Fibroblast of lung (primary cell): ENCODE data around the gene KCNK2. TPM values are rescaled to one million over a fixed set of nuclear protein-coding genes. Genes with fewer than 3 reads are reported as not detected.

ENCODE experiments used
- DNase-seq, 2 donors: peaks; one replicate each; pipeline versions ENCODE4 v3.0.0 to v3.0.0-alpha.2; 2010; ENCODE audit warnings: low read depth in 2 of 2
- H2AFZ ChIP-seq: 2 replicates; pipeline ENCODE4 v1.5.1; 2012; ENCODE audit warnings: low read length, control low read depth, inconsistent platforms
- H3K27ac ChIP-seq: 2 replicates; pipeline ENCODE4 v1.5.1; 2011; ENCODE audit warnings: low read length, control low read depth; ENCODE audit not compliant: insufficient read depth
- H3K27me3 ChIP-seq: 2 replicates; pipeline ENCODE4 v1.5.1; 2011; ENCODE audit warnings: mild to moderate bottlenecking, low read length; ENCODE audit not compliant: control insufficient read depth, insufficient read depth
- H3K36me3 ChIP-seq: 2 replicates; pipeline ENCODE4 v1.5.1; 2011; ENCODE audit warnings: low read length; ENCODE audit not compliant: control insufficient read depth, insufficient read depth
- H3K4me1 ChIP-seq: 2 replicates; pipeline ENCODE4 v1.5.1; 2011; ENCODE audit warnings: low read length; ENCODE audit not compliant: control insufficient read depth, insufficient read depth; ENCODE audit errors: extremely low read depth
- H3K4me2 ChIP-seq: 2 replicates; pipeline ENCODE4 v1.5.1; 2011; ENCODE audit warnings: low read length, control low read depth; ENCODE audit not compliant: insufficient read depth; ENCODE audit errors: extremely low read depth
- H3K4me3 ChIP-seq, 4 experiments: fragments of 200-600 bp in 1 of 4; sonication (generic) in 1 of 4; replicated peaks in 1 of 4; 2 replicates each; pipeline ENCODE4 v1.5.1; 2011 to 2016; ENCODE audit warnings: low read length in 4 of 4, low read depth in 3 of 4, mild to moderate bottlenecking in 3 of 4, control low read depth in 2 of 4, inconsistent platforms in 1 of 4, mixed read lengths in 1 of 4; ENCODE audit not compliant: insufficient read depth in 1 of 4; ENCODE audit errors: control extremely low read depth in 1 of 4
- H3K79me2 ChIP-seq: 2 replicates; pipeline ENCODE4 v1.5.1; 2012; ENCODE audit warnings: mild to moderate bottlenecking, low read length, inconsistent platforms; ENCODE audit not compliant: control insufficient read depth, insufficient read depth
- H3K9ac ChIP-seq: 2 replicates; pipeline ENCODE4 v1.5.1; 2011; ENCODE audit warnings: mild to moderate bottlenecking, low read length, control low read depth; ENCODE audit not compliant: insufficient read depth
- H3K9me3 ChIP-seq: 2 replicates; pipeline ENCODE4 v1.5.1; 2012; ENCODE audit warnings: low read depth, low read length; ENCODE audit not compliant: control insufficient read depth, insufficient read depth
- H4K20me1 ChIP-seq: 2 replicates; pipeline ENCODE4 v1.5.1; 2011; ENCODE audit warnings: low read length; ENCODE audit not compliant: control insufficient read depth, insufficient read depth; ENCODE audit errors: extremely low read depth
- EZH2 ChIP-seq: IDR thresholded peaks from 2 replicates; pipeline ENCODE4 v1.5.1; 2012; ENCODE audit warnings: low read length, control low read depth, mild to moderate bottlenecking; ENCODE audit errors: missing control alignments
- polyA plus RNA-seq, 2 donors: library from polyadenylated mRNA; depleted of rRNA in 1 of 2; stranded (reverse) in 1 of 2; unstranded in 1 of 2; fragments of >200 nt; gene quantifications; 2 replicates each; pipeline ENCODE4 v1.2.1, GENCODE V29; 2011 to 2012; ENCODE audit warnings: missing spikeins in 1 of 2
- total RNA-seq: library from RNA; depleted of rRNA; stranded (reverse); fragments of >200 nt; gene quantifications from 2 replicates; pipeline ENCODE4 v1.2.1, GENCODE V29; 2014
- TF ChIP-seq, protein P1 (sequence below), 2 donors: IDR thresholded peaks in 1 of 2; conservative IDR thresholded peaks in 1 of 2; 1 replicate in 1 of 2; 2 replicates in 1 of 2; pipeline ENCODE4 v1.5.1; 2011 to 2012; ENCODE audit warnings: low read length in 2 of 2, control low read depth in 1 of 2, inconsistent platforms in 1 of 2, low read depth in 1 of 2, mild to moderate bottlenecking in 1 of 2

The KCNK2 gene
- total and polyA plus RNA-seq, 2 donors (not counting 1 experiment from before 2014, with no cell fraction given), result 6.4 to 25.6 TPM

- Histone ChIP-seq H3K4me2 (no peak overlapping the region), H2AFZ (no peak overlapping the region), H3K79me2 (no peaks in the 10 kb centered on the region), H3K27ac (no peak overlapping the region), H3K4me3 (no peak overlapping the region), H4K20me1 (no peaks in the 10 kb centered on the region), H3K27me3 (no peaks in the 10 kb centered on the region), H3K9me3 (no peaks in the 10 kb centered on the region), H3K9ac (no peak overlapping the region), H3K36me3 (no peaks in the 10 kb centered on the region), H3K4me1 (no peaks in the 10 kb centered on the region)
- no peak for TF ChIP-seq EZH2
- TF ChIP-seq, protein P1, sequence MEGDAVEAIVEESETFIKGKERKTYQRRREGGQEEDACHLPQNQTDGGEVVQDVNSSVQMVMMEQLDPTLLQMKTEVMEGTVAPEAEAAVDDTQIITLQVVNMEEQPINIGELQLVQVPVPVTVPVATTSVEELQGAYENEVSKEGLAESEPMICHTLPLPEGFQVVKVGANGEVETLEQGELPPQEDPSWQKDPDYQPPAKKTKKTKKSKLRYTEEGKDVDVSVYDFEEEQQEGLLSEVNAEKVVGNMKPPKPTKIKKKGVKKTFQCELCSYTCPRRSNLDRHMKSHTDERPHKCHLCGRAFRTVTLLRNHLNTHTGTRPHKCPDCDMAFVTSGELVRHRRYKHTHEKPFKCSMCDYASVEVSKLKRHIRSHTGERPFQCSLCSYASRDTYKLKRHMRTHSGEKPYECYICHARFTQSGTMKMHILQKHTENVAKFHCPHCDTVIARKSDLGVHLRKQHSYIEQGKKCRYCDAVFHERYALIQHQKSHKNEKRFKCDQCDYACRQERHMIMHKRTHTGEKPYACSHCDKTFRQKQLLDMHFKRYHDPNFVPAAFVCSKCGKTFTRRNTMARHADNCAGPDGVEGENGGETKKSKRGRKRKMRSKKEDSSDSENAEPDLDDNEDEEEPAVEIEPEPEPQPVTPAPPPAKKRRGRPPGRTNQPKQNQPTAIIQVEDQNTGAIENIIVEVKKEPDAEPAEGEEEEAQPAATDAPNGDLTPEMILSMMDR (conservative IDR thresholded peaks at IDR 0.05 in 1 of 2, IDR thresholded peaks at IDR 0.05 in 1 of 2; ENCODE audit: low read depth in 1 of 2, low read length in 2 of 2), result no peak
- DNase-seq, result no peak
These were observed 11.5 kb upstream of the KCNK2 start for GRCh38 chr1:215071078-215071477.

GRCh38 chr1:215076322-215076721 is 6.2 kb upstream of the KCNK2 start:
- Histone ChIP-seq H3K36me3 (no peaks in the 10 kb centered on the region), H3K27me3 (no peaks in the 10 kb centered on the region), H3K79me2 (no peaks in the 10 kb centered on the region), H3K4me2 (no peak overlapping the region), H3K27ac (no peak overlapping the region), H3K9ac (no peak overlapping the region), H3K4me3 (no peak overlapping the region), H2AFZ (no peak overlapping the region), H3K9me3 (no peaks in the 10 kb centered on the region), H3K4me1 (no peaks in the 10 kb centered on the region), H4K20me1 (no peaks in the 10 kb centered on the region)
- peak; percentile 48 to 57 for DNase-seq
- TF ChIP-seq, protein P1 (conservative IDR thresholded peaks at IDR 0.05 in 1 of 2, IDR thresholded peaks at IDR 0.05 in 1 of 2; ENCODE audit: low read depth in 1 of 2, low read length in 2 of 2), result peak; percentile 32 to 39
- no peak for TF ChIP-seq EZH2

- no peak overlapping the region for H3K27ac ChIP-seq
- no peaks in the 10 kb centered on the region for H3K9me3 ChIP-seq
- no peaks in the 10 kb centered on the region for H3K27me3 ChIP-seq
- no peaks in the 10 kb centered on the region for H3K4me1 ChIP-seq
- DNase-seq, result no peak
- H3K4me2 ChIP-seq, result no peak overlapping the region
- no peaks in the 10 kb centered on the region for H3K36me3 ChIP-seq
- H3K9ac ChIP-seq, result no peak overlapping the region
- H3K4me3 ChIP-seq, result no peak overlapping the region
- peaks cover 6% of the 10 kb centered on the region for H3K79me2 ChIP-seq
- no peaks in the 10 kb centered on the region for H4K20me1 ChIP-seq
- H2AFZ ChIP-seq, result no peak overlapping the region
- TF ChIP-seq, protein P1 (conservative IDR thresholded peaks at IDR 0.05 in 1 of 2, IDR thresholded peaks at IDR 0.05 in 1 of 2; ENCODE audit: low read depth in 1 of 2, low read length in 2 of 2), result no peak
- TF ChIP-seq EZH2, result no peak
These were observed 3.1 kb upstream of the KCNK2 start for GRCh38 chr1:215079456-215079855.
